IPS-18a (cell line): ENCODE measurements around the gene LONP2.

Source experiments
- H3K27ac ChIP-seq: one replicate; pipeline ENCODE4 v1.5.1; 2013; ENCODE audit warnings: low read length
- H3K27me3 ChIP-seq: one replicate; pipeline ENCODE4 v1.6.1; 2013; ENCODE audit warnings: mild to moderate bottlenecking, low read length; ENCODE audit not compliant: control insufficient read depth, insufficient read depth
- H3K36me3 ChIP-seq: one replicate; pipeline ENCODE4 v1.6.1; 2013; ENCODE audit warnings: low read depth, low read length; ENCODE audit not compliant: control insufficient read depth
- H3K4me1 ChIP-seq: one replicate; pipeline ENCODE4 v1.6.1; 2013; ENCODE audit warnings: low read depth, low read length; ENCODE audit not compliant: control insufficient read depth
- H3K4me3 ChIP-seq: one replicate; pipeline ENCODE4 v1.5.1; 2013; ENCODE audit warnings: low read length
- H3K9ac ChIP-seq: one replicate; pipeline ENCODE4 v1.6.1; 2013; ENCODE audit warnings: mild to moderate bottlenecking, low read length, moderate library complexity
- H3K9me3 ChIP-seq: one replicate; pipeline ENCODE4 v1.6.1; 2013; ENCODE audit warnings: low read depth, low read length; ENCODE audit not compliant: control insufficient read depth

LONP2 gene

DNA sequence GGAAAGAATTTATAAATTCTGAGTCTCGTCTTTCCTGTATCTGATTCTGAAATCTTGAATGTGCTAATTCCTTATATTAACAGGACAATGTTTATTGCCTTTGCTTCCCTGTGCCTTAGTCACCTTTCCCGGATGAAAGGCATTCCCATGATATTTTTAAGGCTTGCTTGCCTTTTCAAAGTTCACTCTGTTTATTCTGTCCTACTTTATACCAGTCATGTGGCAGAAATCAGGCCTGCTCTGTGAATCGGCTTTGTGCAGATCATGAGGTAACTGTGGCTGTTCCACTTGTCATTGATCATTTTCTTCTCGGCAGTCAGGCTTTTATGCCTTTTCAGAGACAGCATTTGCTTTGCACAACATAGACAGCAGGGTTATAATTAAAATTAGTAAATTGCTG, 32.0 kb downstream of the LONP2 start:
- Histone ChIP-seq H3K27me3 (no peaks in the 10 kb centered on the region), H3K4me3 (no peak overlapping the region), H3K4me1 (no peaks in the 10 kb centered on the region), H3K9me3 (no peaks in the 10 kb centered on the region), H3K9ac (no peak overlapping the region), H3K36me3 (peaks cover 8% of the 10 kb centered on the region), H3K27ac (no peak overlapping the region)

DNA sequence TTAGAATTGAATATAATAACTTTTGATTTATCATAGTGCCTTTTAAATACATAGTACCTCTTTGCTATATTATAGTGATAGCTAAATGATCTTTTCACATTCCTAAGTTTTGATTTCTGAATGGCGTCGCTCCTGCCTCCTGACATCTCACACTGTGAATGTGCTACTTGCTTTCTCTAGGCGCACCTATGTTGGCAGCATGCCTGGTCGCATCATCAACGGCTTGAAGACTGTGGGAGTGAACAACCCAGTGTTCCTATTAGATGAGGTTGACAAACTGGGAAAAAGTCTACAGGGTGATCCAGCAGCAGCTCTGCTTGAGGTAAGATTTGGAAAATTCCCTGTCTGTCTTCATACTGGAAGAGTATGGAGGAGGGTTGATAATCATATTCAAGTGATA, 33.1 kb downstream of the LONP2 start:
- Histone ChIP-seq H3K4me3 (no peak overlapping the region), H3K9ac (no peak overlapping the region), H3K27ac (no peak overlapping the region), H3K9me3 (no peaks in the 10 kb centered on the region), H3K4me1 (no peaks in the 10 kb centered on the region), H3K36me3 (peaks cover 6% of the 10 kb centered on the region), H3K27me3 (no peaks in the 10 kb centered on the region)

DNA sequence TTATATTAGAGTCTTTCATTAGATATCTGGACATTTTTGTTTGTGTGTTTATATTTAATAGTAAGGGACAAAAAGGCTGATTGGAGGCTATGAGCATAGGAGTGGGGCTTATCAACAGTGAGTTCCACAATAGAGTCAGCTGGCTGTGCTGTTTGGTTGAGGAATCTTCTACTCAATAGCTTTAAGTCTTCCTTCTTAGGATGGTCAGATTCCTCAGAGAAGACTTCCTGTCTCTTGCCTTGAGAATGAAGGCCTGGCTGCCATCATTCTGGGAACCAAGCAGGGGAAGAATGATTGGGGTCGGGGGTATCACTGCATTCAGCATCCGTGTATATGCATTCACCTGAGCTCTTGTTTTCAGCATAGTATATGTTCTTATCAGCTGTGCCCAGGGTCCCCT, 35.1 kb downstream of the LONP2 start:
- peaks cover 3% of the 10 kb centered on the region for H3K4me1 ChIP-seq
- H3K36me3 ChIP-seq = peaks cover 6% of the 10 kb centered on the region
- H3K4me3 ChIP-seq = no peak overlapping the region

DNA sequence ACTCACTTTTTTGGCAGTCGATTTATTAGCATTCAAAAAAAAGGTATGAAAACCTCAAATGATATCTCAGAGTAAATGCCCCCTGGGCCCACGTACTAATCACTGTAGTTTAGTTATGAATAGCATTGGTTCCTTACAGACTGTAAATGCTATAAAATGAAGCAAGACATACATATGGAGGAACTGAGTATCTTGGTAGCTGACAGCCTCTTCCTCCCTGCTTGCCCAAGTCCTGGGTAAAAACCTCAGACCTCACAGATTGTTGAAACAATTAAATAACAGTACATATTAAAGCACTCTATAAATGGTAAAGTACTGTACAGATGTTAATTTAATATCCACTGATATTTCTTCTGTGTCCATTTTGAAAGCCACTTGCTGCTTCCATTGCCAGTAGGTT, 36.4 kb downstream of the LONP2 start:
- peaks cover 3% of the 10 kb centered on the region for H3K4me1 ChIP-seq

More for the DNA sequence above, 35.1 kb downstream of the LONP2 start:
- H3K9me3 ChIP-seq = no peaks in the 10 kb centered on the region
- no peak overlapping the region for H3K27ac ChIP-seq
- H3K9ac ChIP-seq = no peak overlapping the region
- no peaks in the 10 kb centered on the region for H3K27me3 ChIP-seq

DNA sequence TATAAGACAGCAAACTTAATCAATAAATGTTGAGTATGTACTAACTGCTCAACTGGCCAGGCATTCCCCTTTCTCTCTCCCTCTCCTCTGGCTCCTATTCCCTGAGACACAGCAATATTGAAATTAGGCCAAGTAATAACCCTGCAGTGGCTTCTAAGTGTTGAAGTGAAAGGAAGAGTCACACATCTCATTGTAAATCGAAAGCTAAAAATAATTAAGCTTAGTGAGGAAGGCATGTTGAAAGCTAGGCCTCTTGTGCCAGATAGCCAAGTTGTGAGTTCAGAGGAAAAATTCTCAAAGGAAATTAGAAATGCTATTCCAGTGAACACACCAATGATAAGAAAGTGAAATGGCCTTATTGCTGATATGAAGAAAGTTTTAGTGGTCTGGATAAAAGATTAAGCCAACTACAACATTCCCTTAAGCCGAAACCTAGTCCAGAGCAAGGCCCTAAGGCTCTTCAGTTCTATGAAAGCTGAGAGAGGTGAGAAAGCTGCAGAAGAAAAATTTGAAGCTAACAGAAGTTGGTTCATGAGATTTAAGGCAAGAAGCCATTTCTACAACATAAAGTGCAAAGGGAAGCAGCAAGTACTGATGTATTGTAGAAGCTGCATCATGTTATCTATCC, 38.6 kb downstream of the LONP2 start:
- Histone ChIP-seq H3K9ac (no peak overlapping the region), H3K4me1 (peaks cover 3% of the 10 kb centered on the region), H3K4me3 (no peak overlapping the region), H3K36me3 (peaks cover 5% of the 10 kb centered on the region), H3K9me3 (peaks cover 4% of the 10 kb centered on the region), H3K27ac (no peak overlapping the region), H3K27me3 (no peaks in the 10 kb centered on the region)

More for the DNA sequence above, 36.4 kb downstream of the LONP2 start:
- Histone ChIP-seq H3K27ac (no peak overlapping the region), H3K9ac (no peak overlapping the region), H3K36me3 (peaks cover 6% of the 10 kb centered on the region), H3K4me3 (no peak overlapping the region), H3K27me3 (no peaks in the 10 kb centered on the region), H3K9me3 (no peaks in the 10 kb centered on the region)

DNA sequence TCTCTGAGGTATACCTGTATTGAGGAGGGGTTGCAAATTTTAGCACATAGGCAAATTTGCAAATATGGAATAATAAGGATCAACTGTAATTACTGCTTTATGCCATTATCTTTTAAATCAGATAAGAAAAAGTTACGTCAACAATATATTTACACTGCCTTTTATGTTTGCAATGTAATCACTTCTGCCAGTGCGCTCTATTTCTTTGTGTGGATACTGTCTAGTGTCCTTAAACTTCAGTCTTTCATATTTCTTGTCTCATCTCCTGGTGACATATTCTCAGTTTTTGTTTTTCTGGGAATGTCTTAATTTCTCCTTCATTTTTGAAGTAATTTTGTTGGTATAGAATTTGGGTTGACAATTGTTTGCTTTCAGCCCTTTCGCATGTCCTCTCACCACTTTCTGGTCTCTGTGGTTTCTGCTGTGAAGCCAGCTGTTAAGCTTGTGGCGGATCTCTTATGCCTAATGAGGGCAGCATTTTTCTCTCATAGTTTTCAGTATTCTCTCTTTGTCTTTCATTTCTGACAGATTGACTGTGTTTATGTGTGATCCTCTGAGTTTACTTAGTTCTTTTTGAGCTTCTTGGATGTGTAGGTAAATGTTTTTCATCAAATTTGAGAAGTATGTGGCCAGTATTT, 40.8 kb downstream of the LONP2 start:
- Histone ChIP-seq H3K9me3 (peaks cover 4% of the 10 kb centered on the region), H3K27ac (no peak overlapping the region), H3K4me1 (peaks cover 3% of the 10 kb centered on the region), H3K36me3 (peaks cover 3% of the 10 kb centered on the region), H3K9ac (no peak overlapping the region), H3K27me3 (no peaks in the 10 kb centered on the region), H3K4me3 (no peak overlapping the region)

DNA sequence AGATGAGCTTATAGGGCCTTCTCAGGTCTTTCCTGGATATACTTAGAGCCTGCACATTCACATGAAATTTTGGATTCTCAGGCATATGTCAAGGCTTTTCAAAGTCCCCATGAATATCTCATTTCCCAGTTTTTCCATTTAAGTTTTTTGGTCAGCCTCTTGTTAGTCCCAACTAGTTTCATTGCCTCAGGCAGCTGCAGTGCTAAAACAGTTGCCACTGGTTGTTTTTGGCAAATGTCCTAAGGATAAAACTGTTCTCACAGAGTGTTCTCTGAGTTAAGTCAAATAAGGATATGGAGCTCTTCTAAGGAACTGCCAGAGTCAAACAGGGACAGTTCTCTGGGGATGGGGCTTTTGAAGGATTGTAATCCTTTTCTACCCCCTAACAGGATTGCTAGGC, 43.1 kb downstream of the LONP2 start:
- H3K9me3 ChIP-seq = peaks cover 4% of the 10 kb centered on the region
- peaks cover 3% of the 10 kb centered on the region for H3K4me1 ChIP-seq
- no peak overlapping the region for H3K27ac ChIP-seq
- no peaks in the 10 kb centered on the region for H3K27me3 ChIP-seq
- H3K4me3 ChIP-seq = no peak overlapping the region
- no peak overlapping the region for H3K9ac ChIP-seq
- peaks cover 3% of the 10 kb centered on the region for H3K36me3 ChIP-seq

DNA sequence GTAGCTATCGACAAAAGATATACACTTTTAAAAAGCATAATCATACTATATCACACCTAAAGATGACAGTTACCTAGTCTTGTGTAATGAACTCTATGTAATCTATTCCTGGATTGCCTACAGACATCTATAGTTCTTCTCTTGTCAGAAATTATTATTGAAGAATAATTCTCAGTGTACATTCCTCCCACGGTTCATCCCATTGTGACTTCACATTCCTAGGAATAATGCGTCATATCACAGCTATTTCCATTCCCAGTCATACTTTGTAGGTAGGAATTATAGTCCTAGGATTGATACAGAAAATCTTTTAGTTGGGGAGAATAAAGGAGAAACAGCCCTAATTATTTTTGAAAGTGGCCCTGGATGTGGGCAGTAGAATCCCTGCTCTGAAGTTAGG, 47.2 kb downstream of the LONP2 start:
- no peaks in the 10 kb centered on the region for H3K27me3 ChIP-seq
- no peak overlapping the region for H3K9ac ChIP-seq
- H3K36me3 ChIP-seq = peaks cover 6% of the 10 kb centered on the region
- no peak overlapping the region for H3K27ac ChIP-seq
- no peak overlapping the region for H3K4me3 ChIP-seq
- H3K9me3 ChIP-seq = peaks cover 4% of the 10 kb centered on the region
- H3K4me1 ChIP-seq = no peaks in the 10 kb centered on the region

DNA sequence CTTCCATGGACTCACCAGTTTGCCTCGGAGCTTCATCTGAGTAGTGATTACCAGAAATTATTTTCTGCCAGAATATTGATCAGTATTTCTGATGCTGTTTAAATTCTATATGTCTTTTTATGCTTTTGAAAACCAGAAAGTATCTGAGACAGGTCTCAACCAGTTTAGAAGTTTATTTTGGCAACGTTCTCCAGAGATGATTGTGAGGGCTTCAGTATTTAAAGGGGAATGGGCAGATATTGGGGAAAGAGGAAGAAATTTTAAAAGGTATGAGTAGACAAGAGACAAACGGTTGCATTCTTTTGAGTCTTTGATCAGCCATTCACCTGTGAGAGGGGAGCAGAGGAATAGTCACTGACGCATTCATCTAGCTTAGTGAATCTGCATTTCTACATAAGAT, 47.7 kb downstream of the LONP2 start:
- Histone ChIP-seq H3K4me1 (no peaks in the 10 kb centered on the region), H3K27ac (no peak overlapping the region), H3K36me3 (peaks cover 6% of the 10 kb centered on the region), H3K4me3 (no peak overlapping the region), H3K27me3 (no peaks in the 10 kb centered on the region), H3K9ac (no peak overlapping the region), H3K9me3 (peaks cover 4% of the 10 kb centered on the region)

DNA sequence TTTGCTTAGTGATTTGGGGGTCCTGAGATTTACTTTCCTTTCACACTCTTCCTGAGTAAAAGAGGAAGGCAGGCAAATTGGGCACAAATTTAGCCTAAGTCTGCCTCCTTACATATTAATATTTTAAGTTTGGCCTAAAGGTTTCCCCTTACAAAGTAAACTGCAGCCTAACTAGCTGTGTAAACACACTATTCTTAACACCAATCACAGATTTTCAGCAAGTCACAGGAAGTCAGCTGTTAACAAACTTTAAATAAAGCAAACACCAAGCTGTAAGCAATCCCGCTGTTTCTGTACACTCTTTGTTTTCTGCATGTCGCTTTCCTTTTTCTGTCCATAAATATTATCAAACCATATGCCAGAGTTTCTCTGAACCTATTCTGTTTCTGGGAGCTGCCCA, 48.4 kb downstream of the LONP2 start:
- no peaks in the 10 kb centered on the region for H3K27me3 ChIP-seq
- H3K4me1 ChIP-seq = no peaks in the 10 kb centered on the region
- H3K9me3 ChIP-seq = no peaks in the 10 kb centered on the region
- peaks cover 4% of the 10 kb centered on the region for H3K36me3 ChIP-seq
- H3K9ac ChIP-seq = no peak overlapping the region
- H3K27ac ChIP-seq = no peak overlapping the region
- H3K4me3 ChIP-seq = no peak overlapping the region

DNA sequence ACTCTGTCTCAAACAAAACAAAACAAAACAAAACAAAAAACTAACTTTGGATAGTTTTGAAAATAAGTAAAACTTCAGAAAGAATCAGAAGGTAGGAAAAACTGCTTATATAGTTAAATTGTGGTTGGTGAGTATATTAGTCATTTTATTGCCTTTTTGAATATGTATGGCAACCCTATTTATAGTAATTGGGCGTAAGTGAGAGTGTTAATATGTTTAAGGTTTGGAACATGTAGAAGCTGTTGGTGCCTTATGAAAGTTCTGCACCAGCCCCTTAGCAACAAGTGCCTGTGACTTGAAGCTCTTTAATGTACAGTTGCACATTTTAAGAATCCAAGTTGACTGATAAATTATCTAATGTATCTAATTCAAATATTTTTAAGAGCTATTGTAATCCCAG, 50.6 kb downstream of the LONP2 start:
- H3K4me3 ChIP-seq = no peak overlapping the region
- H3K9ac ChIP-seq = no peak overlapping the region
- no peaks in the 10 kb centered on the region for H3K9me3 ChIP-seq
- H3K27me3 ChIP-seq = no peaks in the 10 kb centered on the region
- H3K27ac ChIP-seq = no peak overlapping the region
- H3K36me3 ChIP-seq = peaks cover 4% of the 10 kb centered on the region
- H3K4me1 ChIP-seq = no peaks in the 10 kb centered on the region
